Tibial nerve (tissue), 4 donors: ENCODE results near the gene AMACR.

ENCODE experiments used
- EP300 ChIP-seq, 2 donors: sonication (generic); formaldehyde crosslinking; IDR thresholded peaks; one replicate each; pipeline ENCODE4 v1.6.1; 2017; ENCODE audit warnings: antibody characterized with exemption in 2 of 2, mild to moderate bottlenecking in 1 of 2
- TF ChIP-seq, protein P1 (sequence below), 5 experiments: fragments of 200-600 bp in 3 of 5; fragments of 450-650 bp in 2 of 5; sonication (generic) in 3 of 5; IDR thresholded peaks; one replicate each; pipeline ENCODE4 v1.5.1; 2016 to 2019; ENCODE audit warnings: antibody characterized with exemption in 5 of 5, mild to moderate bottlenecking in 3 of 5, moderate library complexity in 2 of 5

DNA sequence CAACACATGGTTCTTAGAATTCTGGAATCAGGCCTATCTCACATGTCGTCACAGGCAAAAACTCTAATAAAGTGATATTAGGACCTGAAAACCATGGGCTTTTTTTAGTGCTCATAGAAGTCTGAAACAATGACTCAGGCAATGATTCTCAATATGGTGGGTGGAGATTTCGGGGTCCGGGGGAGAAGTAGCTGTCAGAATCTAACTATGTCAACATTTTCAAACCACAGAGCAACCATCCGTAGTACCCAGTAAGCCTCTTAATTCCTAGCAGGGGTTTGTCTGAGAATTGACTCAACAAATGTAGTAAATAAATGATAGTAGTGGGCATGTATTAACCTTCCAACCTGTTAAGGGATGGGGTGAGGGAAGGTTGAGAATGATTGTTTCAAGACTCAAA, 2.6 kb downstream of the AMACR start:
- TF ChIP-seq, protein P1, sequence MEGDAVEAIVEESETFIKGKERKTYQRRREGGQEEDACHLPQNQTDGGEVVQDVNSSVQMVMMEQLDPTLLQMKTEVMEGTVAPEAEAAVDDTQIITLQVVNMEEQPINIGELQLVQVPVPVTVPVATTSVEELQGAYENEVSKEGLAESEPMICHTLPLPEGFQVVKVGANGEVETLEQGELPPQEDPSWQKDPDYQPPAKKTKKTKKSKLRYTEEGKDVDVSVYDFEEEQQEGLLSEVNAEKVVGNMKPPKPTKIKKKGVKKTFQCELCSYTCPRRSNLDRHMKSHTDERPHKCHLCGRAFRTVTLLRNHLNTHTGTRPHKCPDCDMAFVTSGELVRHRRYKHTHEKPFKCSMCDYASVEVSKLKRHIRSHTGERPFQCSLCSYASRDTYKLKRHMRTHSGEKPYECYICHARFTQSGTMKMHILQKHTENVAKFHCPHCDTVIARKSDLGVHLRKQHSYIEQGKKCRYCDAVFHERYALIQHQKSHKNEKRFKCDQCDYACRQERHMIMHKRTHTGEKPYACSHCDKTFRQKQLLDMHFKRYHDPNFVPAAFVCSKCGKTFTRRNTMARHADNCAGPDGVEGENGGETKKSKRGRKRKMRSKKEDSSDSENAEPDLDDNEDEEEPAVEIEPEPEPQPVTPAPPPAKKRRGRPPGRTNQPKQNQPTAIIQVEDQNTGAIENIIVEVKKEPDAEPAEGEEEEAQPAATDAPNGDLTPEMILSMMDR (IDR thresholded peaks at IDR 0.05): no peak
- no peak for TF ChIP-seq EP300 (IDR thresholded peaks at IDR 0.05)
